AG10803 (cell line): ENCODE results near the gene VPS33B.

Experiments used
- DNase-seq: peaks from one replicate; pipeline ENCODE4 v3.0.0; 2010; ENCODE audit warnings: low read depth
- H3K4me3 ChIP-seq: 2 replicates; pipeline ENCODE4 v1.5.1; 2011; ENCODE audit warnings: mild to moderate bottlenecking, low read length, control low read depth
- CTCF ChIP-seq: conservative IDR thresholded peaks from 2 replicates; pipeline ENCODE4 v1.5.1; 2011; ENCODE audit warnings: mild to moderate bottlenecking, low read length, control low read depth, inconsistent platforms

VPS33B gene

GRCh38 chr15:90990446-90990845 is 31.9 kb downstream of the VPS33B start:
- DNase-seq = no peak
- TF ChIP-seq CTCF = no peak
- no peak overlapping the region for H3K4me3 ChIP-seq

GRCh38 chr15:90989040-90989768 is 33.2 kb downstream of the VPS33B start:
- no peak for DNase-seq
- TF ChIP-seq CTCF = no peak
- H3K4me3 ChIP-seq = no peak overlapping the region

GRCh38 chr15:90988296-90988695 is 34.1 kb downstream of the VPS33B start:
- TF ChIP-seq CTCF = no peak
- DNase-seq = no peak
- no peak overlapping the region for H3K4me3 ChIP-seq

- no peak for TF ChIP-seq CTCF
- DNase-seq = no peak
Observed at GRCh38 chr15:90987561-90988141, 34.7 kb downstream of the VPS33B start.

GRCh38 chr15:90986790-90987507 is 35.4 kb downstream of the VPS33B start:
- no peak for DNase-seq
- H3K4me3 ChIP-seq = no peak overlapping the region

More at GRCh38 chr15:90987561-90988141, 34.7 kb downstream of the VPS33B start:
- no peak overlapping the region for H3K4me3 ChIP-seq

GRCh38 chr15:90982135-90982534 is 40.3 kb downstream of the VPS33B start:
- DNase-seq = peak; percentile 53
- H3K4me3 ChIP-seq = no peak overlapping the region
- no peak for TF ChIP-seq CTCF

More at GRCh38 chr15:90986790-90987507, 35.4 kb downstream of the VPS33B start:
- no peak for TF ChIP-seq CTCF
